NCI-H1092 (cell line): Measurements from ENCODE around the gene KLHL33.
"Not testable (repeated sequence)": the region's sequence is repeated elsewhere in the genome, so short reads cannot be mapped to it uniquely, and the experiment has no call there.

Source experiments
- DNase-seq: peaks from one replicate; lab custom pipeline; 2025; lab: John Stamatoyannopoulos, UW

KLHL33 gene

GRCh38 chr14:20435582-20436362, at the start of gene KLHL33:
Gene KLHL33, minus strand, starts transcription at chr14:20436166. Its CDS starts 355 bp downstream, at chr14:20435811.
- no peak for DNase-seq

GRCh38 chr14:20482382-20482781, 46.4 kb upstream of the KLHL33 start:
- DNase-seq, result no peak

GRCh38 chr14:20478894-20479293, 42.9 kb upstream of the KLHL33 start:
- no peak for DNase-seq

- no peak for DNase-seq
Measured at GRCh38 chr14:20477211-20477876, 41.4 kb upstream of the KLHL33 start.

- no peak for DNase-seq
Measured at GRCh38 chr14:20476776-20477175, 40.8 kb upstream of the KLHL33 start.

- DNase-seq, result no peak
Measured at GRCh38 chr14:20472536-20473169, 36.7 kb upstream of the KLHL33 start.

GRCh38 chr14:20470603-20470901, 34.6 kb upstream of the KLHL33 start:
- DNase-seq, result no peak

- DNase-seq, result no peak
Measured at GRCh38 chr14:20469890-20470602, 34.1 kb upstream of the KLHL33 start.

GRCh38 chr14:20469242-20469889, 33.4 kb upstream of the KLHL33 start, which contains the start of gene PNP:
Gene PNP, plus strand, starts transcription at chr14:20469406. Its CDS starts 119 bp downstream, at chr14:20469525.
- DNase-seq, result peak; percentile 97

GRCh38 chr14:20468764-20469241, 32.8 kb upstream of the KLHL33 start:
- no peak for DNase-seq

GRCh38 chr14:20461225-20462141, 25.5 kb upstream of the KLHL33 start, which contains the start of gene PIP4P1:
Gene PIP4P1, minus strand, starts transcription at chr14:20461434. Its CDS starts 109 bp downstream, at chr14:20461325.
- peak; percentile 100 for DNase-seq

- DNase-seq, result no peak
Measured at GRCh38 chr14:20460458-20461224, 24.7 kb upstream of the KLHL33 start.

GRCh38 chr14:20458031-20458789, 22.2 kb upstream of the KLHL33 start:
- no peak for DNase-seq

- no peak for DNase-seq
Measured at GRCh38 chr14:20456971-20457370, 21.0 kb upstream of the KLHL33 start.

- DNase-seq, result peak; percentile 87
Measured at GRCh38 chr14:20455355-20456300, 19.7 kb upstream of the KLHL33 start.

GRCh38 chr14:20454516-20455354, 18.8 kb upstream of the KLHL33 start, which contains the start of the genes APEX1 and OSGEP:
Gene APEX1, plus strand, starts transcription at chr14:20455226. Its CDS starts 420 bp downstream, at chr14:20455646.
Gene OSGEP, minus strand, starts transcription at chr14:20454812. Its CDS starts 129 bp downstream, at chr14:20454683.
- peak; percentile 100 for DNase-seq

GRCh38 chr14:20452831-20453230, 16.9 kb upstream of the KLHL33 start:
- DNase-seq, result not testable (repeated sequence)
